Measurements from ENCODE around the gene ITPR2. TPM values are rescaled to one million over a fixed set of nuclear protein-coding genes. Genes with fewer than 3 reads are reported as not detected.

The ITPR2 gene
- total and polyA plus RNA-seq, 4 donors, result 30.9 to 133 (median 73.2) TPM

Small RNA genes lying within 50 kb of the gene (small RNA-seq; reads per million reads assigned to genes)
- not detected for gene RNA5SP354 (ENCODE audit: low replicate concordance)

Other genes starting within 250 kb of the ITPR2 start
- gene INTS13, start 104.8 kb upstream of the ITPR2 start, total RNA-seq, result 10 to 100 TPM; 33.1 to 35.0 TPM
- gene INTS13, start 104.8 kb upstream of the ITPR2 start, polyA plus RNA-seq (ENCODE audit: insufficient read length in 2 of 2), result 10 to 100 TPM; 34.0 to 35.3 TPM
- 10 to 100 TPM; 61.4 to 84.4 TPM for gene FGFR1OP2, start 105.3 kb upstream of the ITPR2 start, total RNA-seq
- 10 to 100 TPM; 45.9 to 47.0 TPM for gene FGFR1OP2, start 105.3 kb upstream of the ITPR2 start, polyA plus RNA-seq (ENCODE audit: insufficient read length in 2 of 2)
- 100 to 1,000 TPM in 1 of 2 donors, 10 to 100 TPM in 1; 82.5 to 147 TPM for gene TM7SF3, start 181.2 kb upstream of the ITPR2 start, total RNA-seq
- 100 to 1,000 TPM; 108 to 113 TPM for gene TM7SF3, start 181.2 kb upstream of the ITPR2 start, polyA plus RNA-seq (ENCODE audit: insufficient read length in 2 of 2)
- gene MED21, start 189.4 kb upstream of the ITPR2 start, total RNA-seq, result 10 to 100 TPM; 47.1 to 98.9 TPM
- 10 to 100 TPM; 49.1 to 63.7 TPM for gene MED21, start 189.4 kb upstream of the ITPR2 start, polyA plus RNA-seq (ENCODE audit: insufficient read length in 2 of 2)
- gene C12orf71, start 249.4 kb upstream of the ITPR2 start, total RNA-seq, result not detected
- under 1 TPM; 0.20 to 0.44 TPM for gene C12orf71, start 249.4 kb upstream of the ITPR2 start, polyA plus RNA-seq (ENCODE audit: insufficient read length in 2 of 2)